ENCODE data around the gene FTO.

Gene FTO

DNA sequence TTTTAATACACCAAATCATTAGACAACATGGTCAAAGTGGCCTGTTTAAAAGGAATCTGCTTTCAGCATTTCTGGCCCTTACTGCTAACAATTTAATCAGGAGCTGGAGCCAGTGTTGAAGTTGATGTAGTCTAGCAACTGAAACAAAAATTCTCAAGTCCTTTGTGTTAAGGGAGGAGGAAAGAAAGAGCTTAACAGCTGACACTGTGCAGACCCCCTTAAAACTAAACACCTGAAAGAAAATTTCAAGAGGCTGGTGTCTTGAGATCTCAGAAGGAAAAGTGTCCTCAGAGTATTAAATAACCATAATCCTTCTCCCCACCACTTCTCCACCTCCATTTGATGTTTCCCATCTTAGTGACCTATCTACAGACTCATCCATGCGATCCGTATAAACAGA, 232.1 kb downstream of the FTO start:
- no peaks in the 10 kb centered on the region for H3K9me3 ChIP-seq (ENCODE audit: insufficient read depth, low read length)
- H3K9me2 ChIP-seq (replicated peaks; ENCODE audit: insufficient read depth, low read length), result no peaks in the 10 kb centered on the region
- no peaks in the 10 kb centered on the region for H3F3A ChIP-seq (ENCODE audit: insufficient read depth)
- no peaks in the 10 kb centered on the region for H3K36me3 ChIP-seq (ENCODE audit: low read length)
- no peaks in the 10 kb centered on the region for H3K27me3 ChIP-seq (ENCODE audit: low read length)
- no peak overlapping the region for H3K9ac ChIP-seq (ENCODE audit: low read length)
- TF ChIP-seq, protein P1, sequence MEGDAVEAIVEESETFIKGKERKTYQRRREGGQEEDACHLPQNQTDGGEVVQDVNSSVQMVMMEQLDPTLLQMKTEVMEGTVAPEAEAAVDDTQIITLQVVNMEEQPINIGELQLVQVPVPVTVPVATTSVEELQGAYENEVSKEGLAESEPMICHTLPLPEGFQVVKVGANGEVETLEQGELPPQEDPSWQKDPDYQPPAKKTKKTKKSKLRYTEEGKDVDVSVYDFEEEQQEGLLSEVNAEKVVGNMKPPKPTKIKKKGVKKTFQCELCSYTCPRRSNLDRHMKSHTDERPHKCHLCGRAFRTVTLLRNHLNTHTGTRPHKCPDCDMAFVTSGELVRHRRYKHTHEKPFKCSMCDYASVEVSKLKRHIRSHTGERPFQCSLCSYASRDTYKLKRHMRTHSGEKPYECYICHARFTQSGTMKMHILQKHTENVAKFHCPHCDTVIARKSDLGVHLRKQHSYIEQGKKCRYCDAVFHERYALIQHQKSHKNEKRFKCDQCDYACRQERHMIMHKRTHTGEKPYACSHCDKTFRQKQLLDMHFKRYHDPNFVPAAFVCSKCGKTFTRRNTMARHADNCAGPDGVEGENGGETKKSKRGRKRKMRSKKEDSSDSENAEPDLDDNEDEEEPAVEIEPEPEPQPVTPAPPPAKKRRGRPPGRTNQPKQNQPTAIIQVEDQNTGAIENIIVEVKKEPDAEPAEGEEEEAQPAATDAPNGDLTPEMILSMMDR (IDR thresholded peaks at IDR 0.05; ENCODE audit: insufficient read depth, low read length, poor library complexity, severe bottlenecking), result no peak
- TF ChIP-seq EZH2phosphoT487 (conservative IDR thresholded peaks at IDR 0.05; ENCODE audit: low read length), result no peak
- no peaks in the 10 kb centered on the region for H4K20me1 ChIP-seq (ENCODE audit: low read depth, low read length)
- no peak overlapping the region for H3K4me3 ChIP-seq (ENCODE audit: insufficient read depth, low read length, poor library complexity, severe bottlenecking)
- H3K79me2 ChIP-seq (ENCODE audit: insufficient read depth, low read length), result no peaks in the 10 kb centered on the region
- H3K4me2 ChIP-seq (ENCODE audit: low read depth, low read length, poor library complexity, severe bottlenecking), result no peak overlapping the region
- H3K27ac ChIP-seq (ENCODE audit: low read depth, low read length), result no peak overlapping the region
- no peak overlapping the region for H2AFZ ChIP-seq (ENCODE audit: low read depth, low read length, severe bottlenecking)

DNA sequence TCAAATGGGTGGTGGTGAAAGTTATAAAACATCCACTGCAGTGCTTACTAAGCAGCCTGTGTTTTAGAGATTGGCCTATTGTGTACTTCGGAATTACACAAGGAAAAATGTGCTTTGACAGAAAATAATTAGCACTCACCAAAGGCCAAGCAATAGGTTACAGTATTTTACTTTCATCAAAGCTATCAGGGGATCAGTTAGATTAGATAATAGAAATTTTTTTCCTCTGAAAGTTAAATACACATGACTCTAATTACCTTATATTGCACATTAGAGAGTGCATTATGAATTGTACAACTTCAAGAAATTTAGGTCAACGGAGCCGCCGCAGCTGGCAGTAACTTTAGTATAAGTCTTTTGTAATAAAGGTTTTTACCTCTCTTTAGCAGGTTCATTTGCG, 232.6 kb downstream of the FTO start:
- Histone ChIP-seq H3K27ac (ENCODE audit: low read depth, low read length) (no peak overlapping the region), H4K20me1 (ENCODE audit: low read depth, low read length) (no peaks in the 10 kb centered on the region), H3K4me3 (ENCODE audit: insufficient read depth, low read length, poor library complexity, severe bottlenecking) (no peak overlapping the region), H3K27me3 (ENCODE audit: low read length) (no peaks in the 10 kb centered on the region), H3K4me2 (ENCODE audit: low read depth, low read length, poor library complexity, severe bottlenecking) (no peak overlapping the region), H3K9me2 (replicated peaks; ENCODE audit: insufficient read depth, low read length) (no peaks in the 10 kb centered on the region), H3K9ac (ENCODE audit: low read length) (no peak overlapping the region), H3K36me3 (ENCODE audit: low read length) (no peaks in the 10 kb centered on the region), H3K79me2 (ENCODE audit: insufficient read depth, low read length) (no peaks in the 10 kb centered on the region), H2AFZ (ENCODE audit: low read depth, low read length, severe bottlenecking) (no peak overlapping the region), H3F3A (ENCODE audit: insufficient read depth) (no peaks in the 10 kb centered on the region), H3K9me3 (ENCODE audit: insufficient read depth, low read length) (no peaks in the 10 kb centered on the region)
- TF ChIP-seq, protein P1 (IDR thresholded peaks at IDR 0.05; ENCODE audit: insufficient read depth, low read length, poor library complexity, severe bottlenecking), result no peak
- TF ChIP-seq EZH2phosphoT487 (conservative IDR thresholded peaks at IDR 0.05; ENCODE audit: low read length), result no peak

DNA sequence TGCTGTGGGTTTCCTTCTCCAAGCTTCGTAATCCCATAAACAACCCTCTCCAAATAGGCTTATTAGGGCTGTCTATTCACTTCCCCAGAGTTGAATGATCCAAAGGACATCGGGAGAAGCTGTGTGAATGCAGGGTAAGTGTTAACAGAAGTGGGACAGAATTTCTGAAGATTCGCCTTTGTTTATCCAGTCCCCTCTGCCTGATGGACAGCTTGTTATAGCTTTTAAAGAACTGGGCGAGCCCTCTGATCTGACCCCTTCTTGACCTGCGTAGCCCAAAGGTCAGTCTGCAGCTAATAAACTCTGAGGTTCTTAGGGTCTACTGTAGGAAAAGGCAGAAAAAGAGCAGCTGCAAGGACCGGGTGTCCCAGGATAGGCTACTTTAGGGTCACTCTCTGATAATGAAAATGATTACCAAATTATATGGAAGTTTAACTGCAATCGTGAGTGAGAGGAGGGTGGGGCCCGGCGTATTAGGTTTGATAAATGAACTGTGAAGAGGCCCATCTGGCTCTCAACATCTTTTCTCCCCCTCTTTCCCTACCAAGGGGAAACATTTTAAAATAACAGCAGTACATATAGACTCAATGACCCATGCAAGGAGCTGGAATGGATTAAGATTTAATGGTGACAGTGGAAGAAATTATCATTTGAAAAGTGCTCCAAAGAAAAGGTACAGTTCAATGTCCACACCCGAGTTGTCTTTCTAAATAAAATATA, 233.4 kb downstream of the FTO start:
- no peak overlapping the region for H3K27ac ChIP-seq (ENCODE audit: low read depth, low read length)
- no peaks in the 10 kb centered on the region for H3K36me3 ChIP-seq (ENCODE audit: low read length)
- H3K4me2 ChIP-seq (ENCODE audit: low read depth, low read length, poor library complexity, severe bottlenecking), result no peak overlapping the region
- no peaks in the 10 kb centered on the region for H3K79me2 ChIP-seq (ENCODE audit: insufficient read depth, low read length)
- H3K9ac ChIP-seq (ENCODE audit: low read length), result no peak overlapping the region
- H2AFZ ChIP-seq (ENCODE audit: low read depth, low read length, severe bottlenecking), result no peak overlapping the region
- H3K9me3 ChIP-seq (ENCODE audit: insufficient read depth, low read length), result no peaks in the 10 kb centered on the region
- no peaks in the 10 kb centered on the region for H4K20me1 ChIP-seq (ENCODE audit: low read depth, low read length)
- no peaks in the 10 kb centered on the region for H3K27me3 ChIP-seq (ENCODE audit: low read length)
- no peak for TF ChIP-seq EZH2phosphoT487 (conservative IDR thresholded peaks at IDR 0.05; ENCODE audit: low read length)
- TF ChIP-seq, protein P1 (IDR thresholded peaks at IDR 0.05; ENCODE audit: insufficient read depth, low read length, poor library complexity, severe bottlenecking), result no peak
- H3K4me3 ChIP-seq (ENCODE audit: insufficient read depth, low read length, poor library complexity, severe bottlenecking), result no peak overlapping the region
- no peaks in the 10 kb centered on the region for H3F3A ChIP-seq (ENCODE audit: insufficient read depth)
- H3K9me2 ChIP-seq (replicated peaks; ENCODE audit: insufficient read depth, low read length), result no peaks in the 10 kb centered on the region
